Skeletal muscle tissue (tissue), 4 donors: ENCODE data around the gene BCAN. TPM values are rescaled to one million over a fixed set of nuclear protein-coding genes. Genes with fewer than 3 reads are reported as not detected.

ENCODE experiments used
- H3K27ac ChIP-seq: one replicate; pipeline ENCODE4 v1.7.0; 2013; ENCODE audit warnings: mild to moderate bottlenecking, low read depth, low read length, inconsistent platforms
- H3K27me3 ChIP-seq, 3 donors: one replicate each; pipeline ENCODE4 v1.7.0; 2013; ENCODE audit warnings: low read length in 3 of 3; ENCODE audit not compliant: control insufficient read depth in 3 of 3, insufficient read depth in 3 of 3
- H3K36me3 ChIP-seq, 3 donors: one replicate each; pipeline ENCODE4 v1.7.0; 2013; ENCODE audit warnings: low read length in 3 of 3; ENCODE audit not compliant: control insufficient read depth in 3 of 3, insufficient read depth in 3 of 3
- H3K4me1 ChIP-seq, 3 donors: one replicate each; pipeline ENCODE4 v1.7.0; 2013; ENCODE audit warnings: low read length in 3 of 3, mild to moderate bottlenecking in 3 of 3; ENCODE audit not compliant: control insufficient read depth in 3 of 3, insufficient read depth in 3 of 3
- H3K4me3 ChIP-seq, 3 donors: one replicate each; pipeline ENCODE4 v1.7.0; 2013; ENCODE audit warnings: low read length in 3 of 3
- H3K9ac ChIP-seq, 3 donors: one replicate each; pipeline ENCODE4 v1.7.0; 2013; ENCODE audit warnings: low read length in 3 of 3, mild to moderate bottlenecking in 3 of 3, moderate library complexity in 2 of 3, low read depth in 1 of 3
- H3K9me3 ChIP-seq, 3 donors: one replicate each; pipeline ENCODE4 v1.7.0; 2013; ENCODE audit warnings: low read length in 3 of 3; ENCODE audit not compliant: control insufficient read depth in 3 of 3
- total RNA-seq: library from RNA; depleted of rRNA; stranded (reverse); fragments of >200 nt; gene quantifications from one replicate; pipeline ENCODE4 v1.2.3, GENCODE V29; 2014
- donor health status: Osteomylitis.

The BCAN gene
- total RNA-seq, 1 donor from 2014 or later: under 0.01 TPM

DNA sequence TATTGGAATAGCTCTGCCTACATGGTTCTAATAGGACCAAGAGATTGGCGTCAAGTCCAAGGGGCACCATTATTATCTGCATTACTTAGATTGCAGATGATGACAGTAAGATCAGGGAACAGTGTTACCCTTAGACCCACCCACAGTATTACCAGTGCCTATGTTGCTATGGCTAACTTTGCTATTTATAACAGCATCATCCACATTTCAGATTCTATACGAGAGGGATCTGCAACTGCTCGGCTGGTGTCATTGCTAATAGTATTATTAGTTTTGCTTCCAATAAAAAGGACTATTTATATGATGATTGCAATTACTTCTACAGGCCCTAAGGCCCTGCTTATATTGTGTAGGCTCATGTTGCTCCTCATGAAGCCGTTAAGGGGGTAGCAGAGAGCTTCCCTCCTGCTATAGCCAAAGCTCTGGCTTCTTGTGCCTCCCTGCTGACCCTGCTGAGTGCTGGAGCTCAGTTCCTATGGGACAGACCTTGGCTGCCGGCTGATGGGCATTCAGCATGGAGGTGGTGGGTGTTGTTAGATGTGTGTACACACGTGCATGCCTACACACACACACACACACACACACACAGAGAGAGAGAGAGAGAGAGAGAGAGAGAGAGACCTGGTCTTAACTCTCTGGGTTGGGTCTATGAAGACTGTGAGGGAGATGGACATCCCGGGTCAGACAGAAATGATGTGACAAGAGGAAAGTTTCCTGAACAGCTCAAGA, 1.3 kb downstream of the BCAN start:
- no peak overlapping the region for H3K9ac ChIP-seq
- no peaks in the 10 kb centered on the region for H3K36me3 ChIP-seq
- H3K9me3 ChIP-seq: no peaks in the 10 kb centered on the region
- no peak overlapping the region for H3K27ac ChIP-seq
- H3K27me3 ChIP-seq: peaks cover 69 to 78% (median 73%) of the 10 kb centered on the region in 3 donors
- no peak overlapping the region for H3K4me3 ChIP-seq
- H3K4me1 ChIP-seq: peaks cover 17 to 34% (median 33%) of the 10 kb centered on the region in 3 donors

DNA sequence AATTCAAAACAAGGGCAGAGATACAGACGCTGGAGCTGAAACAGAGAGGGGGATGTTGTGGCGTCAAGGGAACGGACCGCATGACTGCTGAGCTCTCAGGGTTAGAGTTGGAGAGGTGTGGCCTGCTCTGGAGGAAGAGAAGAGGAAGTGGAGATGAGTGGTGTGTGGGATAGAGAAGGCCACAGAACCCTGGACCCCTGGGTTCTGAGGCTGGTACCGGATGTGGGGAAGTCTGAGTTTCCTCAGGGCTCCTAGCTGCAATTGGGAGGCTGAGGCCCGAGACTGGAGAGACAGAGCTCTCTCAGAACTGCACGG, 1.8 kb downstream of the BCAN start:
- Histone ChIP-seq H3K36me3 (no peaks in the 10 kb centered on the region), H3K4me3 (no peak overlapping the region), H3K9ac (no peak overlapping the region), H3K27ac (no peak overlapping the region), H3K9me3 (no peaks in the 10 kb centered on the region), H3K27me3 (peaks cover 74 to 78% (median 76%) of the 10 kb centered on the region in 3 donors), H3K4me1 (peaks cover 17 to 30% (median 28%) of the 10 kb centered on the region in 3 donors)

DNA sequence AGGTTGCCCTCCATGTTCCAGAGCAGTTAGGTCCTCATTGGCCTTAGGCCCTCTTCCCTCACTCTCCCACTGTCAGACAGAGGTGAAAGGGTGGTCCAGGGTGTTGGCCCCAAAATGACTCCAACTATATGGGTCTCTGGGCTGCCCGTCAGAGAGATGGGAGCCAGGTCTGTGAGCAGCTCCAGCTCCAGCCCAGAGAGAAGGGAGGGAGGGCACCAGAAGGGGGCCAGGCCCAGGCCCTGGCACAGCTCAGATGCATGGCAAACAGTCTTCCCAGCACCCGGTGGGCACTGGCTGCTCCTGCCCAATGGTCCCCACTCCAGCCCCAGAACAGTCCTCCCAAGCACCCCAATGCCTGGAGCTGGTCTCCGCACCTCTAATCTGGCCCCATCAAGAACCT, 2.2 kb downstream of the BCAN start:
- Histone ChIP-seq H3K4me1 (peaks cover 17 to 27% (median 26%) of the 10 kb centered on the region in 3 donors), H3K27ac (no peak overlapping the region), H3K9ac (no peak overlapping the region), H3K4me3 (no peak overlapping the region), H3K36me3 (no peaks in the 10 kb centered on the region), H3K27me3 (peaks cover 77 to 79% (median 79%) of the 10 kb centered on the region in 3 donors), H3K9me3 (no peaks in the 10 kb centered on the region)

DNA sequence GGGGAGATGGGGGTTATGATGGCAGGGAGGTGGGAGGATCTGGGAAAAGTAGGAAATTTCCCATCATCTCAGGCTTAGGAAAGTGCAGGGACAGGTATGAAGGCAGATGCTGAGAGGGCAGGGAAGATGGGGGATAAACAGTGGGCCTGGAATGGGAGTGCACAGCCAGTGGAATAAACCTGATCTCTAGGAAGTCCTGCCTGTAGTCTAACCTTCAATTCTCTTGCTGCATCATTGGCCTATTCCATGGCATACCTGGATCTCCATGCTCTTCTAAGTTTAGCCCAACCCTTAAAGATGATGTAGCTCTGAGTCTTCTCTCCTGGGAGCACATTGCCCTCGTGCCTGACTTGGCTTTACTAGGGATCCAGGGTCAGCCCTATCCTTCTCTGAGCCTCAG, 2.7 kb downstream of the BCAN start:
- peaks cover 12 to 22% (median 21%) of the 10 kb centered on the region in 3 donors for H3K4me1 ChIP-seq
- H3K27ac ChIP-seq: no peak overlapping the region
- peaks cover 77 to 80% (median 79%) of the 10 kb centered on the region in 3 donors for H3K27me3 ChIP-seq
- no peaks in the 10 kb centered on the region for H3K36me3 ChIP-seq
- H3K9me3 ChIP-seq: no peaks in the 10 kb centered on the region
- H3K9ac ChIP-seq: no peak overlapping the region
- H3K4me3 ChIP-seq: no peak overlapping the region

DNA sequence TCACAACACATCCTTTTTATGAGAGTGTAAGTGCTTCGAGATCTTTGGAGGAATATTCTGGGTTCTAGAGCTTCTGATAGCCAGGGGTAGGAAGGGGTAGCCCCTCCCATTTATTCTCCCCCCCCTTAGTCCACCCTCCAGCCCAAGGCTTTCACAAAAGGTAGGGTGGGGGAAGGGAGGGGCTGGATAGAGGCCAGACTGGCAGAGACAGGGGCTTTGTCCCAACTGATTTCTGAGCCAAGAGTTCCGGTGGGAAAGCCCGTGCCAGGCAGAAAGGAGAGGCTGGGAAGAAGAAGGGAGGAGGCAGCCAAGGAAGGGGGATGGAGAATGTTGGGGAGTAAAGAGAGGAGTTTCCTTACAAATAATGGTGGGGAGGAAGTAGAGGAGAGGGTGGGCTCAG, 3.1 kb downstream of the BCAN start:
- Histone ChIP-seq H3K4me3 (no peak overlapping the region), H3K9me3 (no peaks in the 10 kb centered on the region), H3K4me1 (peaks cover 8 to 18% (median 17%) of the 10 kb centered on the region in 3 donors), H3K9ac (no peak overlapping the region), H3K36me3 (no peaks in the 10 kb centered on the region), H3K27ac (no peak overlapping the region), H3K27me3 (peaks cover 78 to 80% (median 79%) of the 10 kb centered on the region in 3 donors)

DNA sequence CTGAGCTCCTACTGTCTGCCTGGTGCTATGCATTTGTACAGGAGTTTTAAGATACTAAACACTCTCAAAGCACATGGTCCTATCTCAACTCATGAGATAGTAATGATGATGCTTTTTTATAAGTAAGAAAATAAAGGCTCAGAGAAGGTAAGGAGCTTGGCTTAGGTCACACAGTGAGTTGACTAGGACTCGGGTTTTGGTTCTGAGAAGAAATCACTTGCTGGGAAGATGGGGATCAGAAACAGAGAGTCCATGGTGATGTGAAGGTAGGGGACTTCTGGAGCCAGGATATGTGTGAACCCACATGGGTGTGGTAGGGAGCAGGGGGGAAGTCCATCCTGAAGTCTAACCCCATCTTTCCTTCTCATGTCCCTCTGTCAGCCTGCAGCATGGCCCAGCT, 3.7 kb downstream of the BCAN start:
- H3K36me3 ChIP-seq: no peaks in the 10 kb centered on the region
- H3K4me1 ChIP-seq: peaks cover 6 to 15% (median 15%) of the 10 kb centered on the region in 3 donors
- no peak overlapping the region for H3K27ac ChIP-seq
- no peaks in the 10 kb centered on the region for H3K9me3 ChIP-seq
- no peak overlapping the region for H3K4me3 ChIP-seq
- H3K9ac ChIP-seq: no peak overlapping the region
- H3K27me3 ChIP-seq: peaks cover 76 to 82% (median 82%) of the 10 kb centered on the region in 3 donors

DNA sequence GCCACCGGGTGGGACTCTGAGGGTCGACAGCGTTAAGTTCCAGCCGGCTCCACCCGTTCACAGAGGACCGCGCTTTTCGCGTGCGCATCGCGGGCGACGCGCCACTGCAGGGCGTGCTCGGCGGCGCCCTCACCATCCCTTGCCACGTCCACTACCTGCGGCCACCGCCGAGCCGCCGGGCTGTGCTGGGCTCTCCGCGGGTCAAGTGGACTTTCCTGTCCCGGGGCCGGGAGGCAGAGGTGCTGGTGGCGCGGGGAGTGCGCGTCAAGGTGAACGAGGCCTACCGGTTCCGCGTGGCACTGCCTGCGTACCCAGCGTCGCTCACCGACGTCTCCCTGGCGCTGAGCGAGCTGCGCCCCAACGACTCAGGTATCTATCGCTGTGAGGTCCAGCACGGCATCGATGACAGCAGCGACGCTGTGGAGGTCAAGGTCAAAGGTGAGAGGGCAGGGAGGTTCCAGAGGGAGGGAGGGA, 4.9 kb downstream of the BCAN start:
- Histone ChIP-seq H3K27me3 (peaks cover 73 to 82% (median 75%) of the 10 kb centered on the region in 3 donors), H3K9me3 (no peaks in the 10 kb centered on the region), H3K4me3 (no peak overlapping the region), H3K9ac (no peak overlapping the region), H3K36me3 (no peaks in the 10 kb centered on the region), H3K4me1 (peaks cover 6% of the 10 kb centered on the region in 3 donors), H3K27ac (no peak overlapping the region)

DNA sequence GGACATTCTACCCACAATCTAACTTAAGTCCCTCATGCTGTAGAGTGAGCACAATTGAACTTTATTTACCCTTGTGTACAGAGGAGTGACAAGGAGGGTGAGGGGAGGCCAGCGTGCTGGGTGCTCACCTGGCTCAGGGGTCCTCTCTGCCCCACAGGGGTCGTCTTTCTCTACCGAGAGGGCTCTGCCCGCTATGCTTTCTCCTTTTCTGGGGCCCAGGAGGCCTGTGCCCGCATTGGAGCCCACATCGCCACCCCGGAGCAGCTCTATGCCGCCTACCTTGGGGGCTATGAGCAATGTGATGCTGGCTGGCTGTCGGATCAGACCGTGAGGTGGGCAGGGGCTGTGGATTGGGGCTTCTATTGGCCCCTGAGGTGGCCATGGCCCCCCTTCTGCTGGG, 5.4 kb downstream of the BCAN start:
- Histone ChIP-seq H3K36me3 (no peaks in the 10 kb centered on the region), H3K9ac (no peak overlapping the region), H3K27me3 (peaks cover 70 to 84% (median 71%) of the 10 kb centered on the region in 3 donors), H3K27ac (no peak overlapping the region), H3K9me3 (no peaks in the 10 kb centered on the region), H3K4me1 (peaks cover 2% of the 10 kb centered on the region in 3 donors), H3K4me3 (no peak overlapping the region)

DNA sequence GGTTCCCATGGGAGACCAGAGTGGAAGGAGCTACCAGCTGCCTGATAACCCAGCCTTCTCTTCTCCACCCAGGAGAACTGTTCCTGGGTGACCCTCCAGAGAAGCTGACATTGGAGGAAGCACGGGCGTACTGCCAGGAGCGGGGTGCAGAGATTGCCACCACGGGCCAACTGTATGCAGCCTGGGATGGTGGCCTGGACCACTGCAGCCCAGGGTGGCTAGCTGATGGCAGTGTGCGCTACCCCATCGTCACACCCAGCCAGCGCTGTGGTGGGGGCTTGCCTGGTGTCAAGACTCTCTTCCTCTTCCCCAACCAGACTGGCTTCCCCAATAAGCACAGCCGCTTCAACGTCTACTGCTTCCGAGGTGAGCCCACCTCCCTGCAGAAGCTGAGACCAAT, 6.6 kb downstream of the BCAN start:
- Histone ChIP-seq H3K27me3 (peaks cover 58 to 84% (median 60%) of the 10 kb centered on the region in 3 donors), H3K36me3 (no peaks in the 10 kb centered on the region), H3K9ac (no peak overlapping the region), H3K4me3 (no peak overlapping the region), H3K9me3 (no peaks in the 10 kb centered on the region), H3K4me1 (no peaks in the 10 kb centered on the region), H3K27ac (no peak overlapping the region)

DNA sequence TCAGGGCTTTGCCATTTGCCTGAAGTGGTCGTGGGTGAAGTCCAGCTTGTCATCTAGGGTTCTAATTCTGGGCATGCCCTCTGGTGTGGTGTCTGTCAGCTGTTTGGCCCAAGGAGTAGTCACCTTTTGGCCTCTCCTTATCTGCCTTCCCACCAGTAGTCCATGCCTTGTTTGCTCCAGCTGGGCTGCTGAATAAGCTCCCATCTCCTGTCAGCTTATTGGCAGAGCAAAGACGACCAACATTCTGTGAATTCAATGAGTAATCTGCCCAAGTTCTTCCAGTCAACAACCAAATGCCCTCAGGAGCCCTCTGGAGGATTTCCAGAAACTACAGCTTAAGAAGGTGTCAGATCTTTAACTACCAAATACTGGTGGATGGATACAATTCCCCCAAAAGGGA, 7.0 kb downstream of the BCAN start:
- no peak overlapping the region for H3K4me3 ChIP-seq
- H3K36me3 ChIP-seq: no peaks in the 10 kb centered on the region
- H3K4me1 ChIP-seq: no peaks in the 10 kb centered on the region
- no peak overlapping the region for H3K9ac ChIP-seq
- H3K27me3 ChIP-seq: peaks cover 54 to 84% (median 57%) of the 10 kb centered on the region in 3 donors
- no peak overlapping the region for H3K27ac ChIP-seq
- H3K9me3 ChIP-seq: no peaks in the 10 kb centered on the region
